GM19193 (cell line): ENCODE results near the gene ATAD3B.

Source experiments
- POLR2A ChIP-seq: IDR thresholded peaks from 4 replicates; pipeline ENCODE4 v1.6.1; 2011; ENCODE audit not compliant: insufficient read depth, insufficient read length; ENCODE audit errors: extremely low read depth

The ATAD3B gene

DNA sequence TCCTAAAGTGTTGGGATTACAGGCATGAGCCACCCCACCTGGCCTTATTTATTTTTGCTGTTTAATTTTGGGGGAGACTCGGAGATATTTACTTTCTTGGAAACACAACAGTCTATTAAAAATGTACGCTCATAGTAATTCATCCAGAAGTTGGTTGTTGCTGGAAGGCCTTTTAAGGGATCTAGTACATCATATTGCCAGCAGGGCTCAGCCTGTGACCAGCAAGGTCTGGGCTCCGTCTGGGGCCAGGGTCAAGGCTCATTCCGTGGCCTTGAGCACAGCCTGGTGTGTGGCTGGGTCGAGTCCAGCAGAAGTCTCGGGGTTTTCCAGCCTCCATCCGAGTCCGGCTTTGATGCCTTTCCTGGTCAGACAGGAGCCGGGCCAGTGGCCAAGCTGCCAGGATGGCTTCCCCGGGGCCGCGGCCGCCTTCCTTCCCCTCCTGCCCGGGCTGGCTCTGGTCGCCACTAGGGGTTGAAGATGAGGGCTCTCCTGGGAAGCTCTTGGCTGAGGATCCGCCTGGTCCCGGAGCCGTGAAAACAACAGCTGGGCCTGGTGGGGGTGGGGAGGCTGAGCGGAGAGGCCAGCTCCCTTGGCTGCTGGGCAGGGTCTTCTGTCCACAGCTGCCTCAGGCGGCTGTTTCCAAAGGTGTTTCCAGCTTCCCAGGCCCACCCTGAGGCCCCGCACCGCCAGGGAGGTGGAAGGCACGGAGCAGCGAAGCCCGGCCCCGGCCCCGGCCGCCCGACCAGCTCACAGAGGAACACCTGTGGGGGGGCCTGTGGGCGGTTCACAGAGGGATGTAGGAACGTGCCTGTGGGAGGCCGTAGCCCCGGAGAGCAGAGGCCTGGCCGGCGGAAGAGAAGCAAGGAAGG, 41.2 kb upstream of the ATAD3B start:
- no peak for TF ChIP-seq POLR2A

DNA sequence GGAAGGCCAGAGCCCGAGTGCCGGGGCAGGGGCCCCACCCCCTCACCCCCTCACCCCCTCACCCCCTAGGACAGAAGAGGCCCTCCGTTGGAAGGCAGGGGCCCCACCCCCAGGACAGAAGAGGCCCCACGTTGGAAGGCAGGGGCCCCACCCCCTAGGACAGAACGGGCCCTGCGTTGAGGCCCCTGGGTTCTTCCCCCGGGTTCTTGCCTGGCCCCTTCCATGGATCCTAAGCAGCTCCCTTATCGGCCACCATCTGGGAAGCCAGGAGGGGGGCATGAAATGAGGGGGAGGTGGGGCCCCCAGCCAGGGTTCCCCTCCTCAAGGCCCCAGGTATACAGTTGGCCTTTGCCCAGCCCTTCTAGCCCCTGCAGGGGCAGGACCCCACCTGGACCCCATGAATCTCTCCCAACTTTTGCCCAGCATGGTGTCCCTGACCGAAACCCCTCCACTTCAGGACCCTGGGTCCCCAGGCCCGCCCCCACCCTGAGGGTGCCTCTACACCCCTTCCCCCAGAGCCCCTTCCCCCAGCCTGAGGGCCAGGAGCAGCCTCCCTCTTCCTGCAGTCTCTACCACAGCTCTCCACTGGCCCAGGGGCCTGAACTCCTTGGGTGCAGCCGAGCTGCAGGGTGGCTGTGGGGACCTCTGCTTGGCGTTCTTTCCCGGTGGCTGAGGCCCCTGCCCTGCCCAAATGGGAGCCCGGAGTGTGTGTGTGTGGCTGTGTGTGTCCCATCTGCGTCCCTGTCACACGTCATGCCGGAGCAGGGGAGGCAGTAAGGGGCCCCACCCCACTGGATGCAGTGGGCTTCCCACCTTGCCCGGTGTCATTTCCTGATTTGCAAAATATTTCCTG, 40.3 kb upstream of the ATAD3B start:
- TF ChIP-seq POLR2A: no peak

DNA sequence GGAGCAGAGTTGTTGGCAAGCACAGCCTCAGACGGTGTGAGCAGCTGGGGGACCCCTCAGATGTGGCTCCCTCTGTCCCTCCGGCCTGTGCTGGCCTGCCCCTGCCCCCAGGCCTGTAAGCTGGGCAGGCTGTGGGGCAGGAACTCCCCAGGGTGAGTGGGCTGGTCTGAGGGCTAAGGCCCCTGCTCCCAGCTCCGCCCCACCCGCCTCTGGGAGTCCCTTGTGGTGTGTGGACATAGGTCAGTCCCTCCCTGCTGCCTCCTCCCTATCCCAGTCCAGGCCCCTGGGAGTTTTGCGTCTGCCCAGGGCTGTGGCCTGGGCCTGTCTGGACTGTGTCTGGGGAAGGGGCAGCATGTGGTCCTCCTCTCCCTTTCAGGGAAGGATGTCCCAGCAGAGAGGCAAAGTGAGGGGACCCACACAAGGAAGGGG, 39.7 kb upstream of the ATAD3B start:
- TF ChIP-seq POLR2A: no peak

DNA sequence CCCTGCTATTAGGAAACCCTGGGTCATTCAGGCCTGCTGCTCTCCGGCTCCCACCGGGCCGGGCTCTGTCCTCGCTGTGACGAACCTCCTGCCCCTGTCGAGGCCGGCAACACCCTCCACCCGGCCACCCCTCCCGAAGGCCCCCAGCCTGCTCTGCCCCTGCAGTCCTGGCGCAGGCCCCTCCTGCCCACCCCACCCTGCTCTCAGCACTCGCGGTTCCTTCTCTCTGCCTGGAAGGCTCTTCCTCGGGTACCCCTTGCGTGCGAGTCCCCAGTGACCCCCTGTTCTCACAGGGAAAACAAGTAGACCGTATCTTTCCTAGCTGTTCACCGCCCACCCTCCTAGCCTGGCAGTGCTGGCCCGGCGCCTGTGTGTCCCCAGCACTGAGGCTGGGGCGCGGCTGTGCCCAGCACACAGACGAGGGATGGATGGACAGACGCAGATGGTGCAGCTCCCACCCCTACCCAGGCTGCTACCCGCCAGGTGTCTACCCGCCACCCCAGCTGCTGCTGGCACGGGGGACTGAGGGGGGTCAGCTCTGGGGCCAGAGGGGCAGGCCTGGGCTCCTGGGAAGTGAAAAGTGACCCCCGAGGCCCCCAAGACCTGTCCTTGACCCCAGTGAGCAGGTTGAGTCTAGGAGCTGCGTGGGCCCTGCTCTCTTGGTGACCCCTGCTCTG, 39.2 kb upstream of the ATAD3B start:
- no peak for TF ChIP-seq POLR2A

DNA sequence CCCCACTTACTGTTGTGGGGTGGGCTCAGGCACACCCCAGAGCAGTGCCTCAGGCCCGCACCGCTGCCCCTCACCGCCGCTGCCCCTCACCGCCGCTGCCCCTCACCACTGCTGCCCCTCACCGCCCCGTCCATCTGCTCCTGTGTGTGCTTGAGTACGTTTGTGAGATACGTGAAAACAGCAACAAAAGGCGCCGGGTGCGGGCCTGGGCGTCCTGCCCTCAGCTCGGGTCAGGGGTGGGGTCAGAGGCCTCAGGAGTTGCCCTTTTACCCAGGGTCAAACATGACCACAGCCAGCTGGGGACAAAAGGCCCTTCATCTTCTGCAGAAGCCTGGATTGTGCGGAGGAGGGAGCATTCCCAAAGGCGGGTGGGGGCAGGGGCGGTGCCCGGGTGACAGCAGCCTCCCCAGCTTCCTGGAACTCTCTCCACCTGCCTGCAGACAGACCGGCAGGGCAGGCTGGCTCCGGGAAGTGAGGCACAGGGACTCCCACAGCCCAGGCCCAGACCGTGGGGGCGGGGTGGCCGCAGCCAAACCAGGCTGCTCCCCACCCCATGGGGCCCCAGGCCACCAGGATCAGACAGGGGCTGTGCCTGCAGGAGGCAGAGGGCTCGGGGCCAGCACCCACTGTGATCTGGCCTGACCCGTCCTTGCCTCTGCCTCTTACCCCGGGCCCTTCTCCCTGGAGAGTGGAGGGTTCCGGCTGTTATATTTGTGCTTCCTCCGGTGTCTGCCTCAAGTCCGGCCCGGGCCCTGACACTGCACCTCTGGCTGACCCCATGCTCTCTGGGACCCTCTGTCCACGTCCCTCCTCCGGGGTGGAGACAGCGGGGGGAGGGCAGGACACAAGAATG, 38.4 kb upstream of the ATAD3B start:
- no peak for TF ChIP-seq POLR2A

DNA sequence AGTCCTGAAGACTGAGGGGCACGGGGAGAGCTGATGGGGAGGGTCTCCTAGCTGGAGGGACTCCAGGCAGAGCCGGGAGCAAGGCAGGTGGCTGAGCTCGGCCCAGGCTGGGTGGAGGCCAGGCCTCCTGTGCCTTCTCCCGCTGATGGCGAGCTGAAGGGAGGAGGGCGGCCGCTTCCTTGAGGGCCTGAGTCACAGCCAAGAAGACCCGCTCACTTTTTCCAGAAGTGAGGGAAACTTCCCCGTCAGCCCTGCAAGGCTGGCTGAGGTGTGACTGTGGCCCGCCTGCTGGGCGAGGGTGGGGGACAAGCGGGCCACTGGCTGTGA, 37.8 kb upstream of the ATAD3B start:
- no peak for TF ChIP-seq POLR2A

DNA sequence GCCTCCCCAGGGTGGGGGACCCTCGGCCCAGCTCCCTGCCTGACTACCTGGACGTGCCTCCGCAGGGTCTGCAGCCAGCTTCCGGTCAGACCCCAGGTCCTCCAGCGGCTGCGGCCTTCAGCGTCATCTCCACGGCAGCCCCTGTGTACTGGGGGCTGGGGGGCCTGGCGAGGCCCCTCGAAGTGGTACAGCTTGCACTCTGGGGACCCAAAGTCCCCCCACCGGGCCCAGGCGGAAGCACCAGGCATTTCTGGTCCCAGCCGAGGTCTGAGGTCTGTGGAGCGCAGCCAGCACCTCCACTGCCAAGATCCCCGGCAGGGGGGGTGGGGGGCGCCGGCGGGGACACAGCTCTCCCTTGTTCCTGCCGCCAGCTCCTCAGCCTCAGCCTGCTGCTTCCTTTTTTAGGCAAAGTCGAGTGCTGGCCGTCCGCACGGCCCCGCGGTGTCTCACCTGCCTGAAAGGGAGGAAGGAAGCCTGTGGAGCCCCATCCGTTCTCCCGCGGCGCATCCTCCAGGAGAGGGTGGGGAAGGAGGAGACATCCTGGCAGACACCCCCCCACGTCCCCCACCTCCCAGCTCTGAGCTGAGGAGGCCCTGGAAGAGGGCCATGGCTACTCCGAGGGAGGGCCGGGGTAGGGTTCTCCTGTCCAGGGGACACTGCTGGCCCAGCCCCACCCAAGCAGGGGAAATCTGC, 37.3 kb upstream of the ATAD3B start:
- no peak for TF ChIP-seq POLR2A

DNA sequence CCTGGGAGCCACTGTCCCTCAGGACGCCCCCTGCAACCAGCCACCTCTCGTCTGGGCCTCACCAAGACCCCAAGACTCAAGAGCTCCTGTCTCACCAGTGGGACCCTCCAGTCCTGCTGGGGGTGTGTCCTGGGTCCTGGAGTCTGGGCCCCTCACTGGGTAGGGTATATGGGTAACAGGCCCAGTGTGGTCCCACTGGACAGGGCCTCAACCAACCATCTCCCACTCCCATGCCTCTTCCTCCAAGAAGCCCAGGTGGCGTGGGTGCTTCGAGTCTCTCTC, 36.8 kb upstream of the ATAD3B start:
- TF ChIP-seq POLR2A: no peak

DNA sequence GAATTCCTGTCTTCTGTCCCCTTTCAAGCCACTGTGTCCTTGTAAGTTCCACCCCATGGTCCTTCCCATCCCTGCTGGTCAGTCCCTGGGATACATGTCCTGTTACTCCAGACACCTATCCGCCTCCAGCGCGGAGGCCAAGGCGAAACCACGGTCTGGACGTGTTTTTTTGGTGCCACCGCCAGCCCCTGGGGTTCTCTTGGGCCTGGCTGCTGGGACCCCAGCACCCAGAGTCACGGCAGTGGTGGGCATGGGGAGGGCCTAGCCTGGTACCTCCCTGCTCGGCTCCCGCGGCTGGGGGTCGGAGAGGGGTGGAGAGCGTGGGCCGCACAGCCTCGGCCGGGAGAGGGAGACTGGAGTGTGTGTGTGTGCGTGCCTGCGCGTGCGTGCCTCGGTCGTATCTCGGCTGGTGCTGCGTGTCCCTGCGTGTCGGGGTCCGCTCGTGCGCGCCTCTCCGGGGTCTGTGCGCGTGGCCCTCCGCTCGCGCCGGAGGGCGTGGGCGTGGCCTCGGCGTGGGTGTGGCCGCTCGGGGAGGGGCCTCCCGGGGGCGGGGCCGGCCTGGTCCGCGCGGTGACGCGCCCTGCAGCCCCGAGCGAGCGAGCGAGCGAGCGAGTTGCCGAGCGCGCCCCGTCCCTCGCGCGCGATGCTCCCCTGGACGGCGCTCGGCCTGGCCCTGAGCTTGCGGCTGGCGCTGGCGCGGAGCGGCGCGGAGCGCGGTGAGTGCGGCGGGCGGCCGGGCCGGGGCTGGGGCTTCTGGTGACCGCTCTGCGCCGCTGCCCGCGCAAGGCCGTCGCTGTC, 36.3 kb upstream of the ATAD3B start, which contains the start of gene VWA1:
TSS of gene VWA1 (plus strand) at position 585 of the 798 bp plus-strand sequence. CDS start at position 644, 59 bp downstream.
- TF ChIP-seq POLR2A: no peak

DNA sequence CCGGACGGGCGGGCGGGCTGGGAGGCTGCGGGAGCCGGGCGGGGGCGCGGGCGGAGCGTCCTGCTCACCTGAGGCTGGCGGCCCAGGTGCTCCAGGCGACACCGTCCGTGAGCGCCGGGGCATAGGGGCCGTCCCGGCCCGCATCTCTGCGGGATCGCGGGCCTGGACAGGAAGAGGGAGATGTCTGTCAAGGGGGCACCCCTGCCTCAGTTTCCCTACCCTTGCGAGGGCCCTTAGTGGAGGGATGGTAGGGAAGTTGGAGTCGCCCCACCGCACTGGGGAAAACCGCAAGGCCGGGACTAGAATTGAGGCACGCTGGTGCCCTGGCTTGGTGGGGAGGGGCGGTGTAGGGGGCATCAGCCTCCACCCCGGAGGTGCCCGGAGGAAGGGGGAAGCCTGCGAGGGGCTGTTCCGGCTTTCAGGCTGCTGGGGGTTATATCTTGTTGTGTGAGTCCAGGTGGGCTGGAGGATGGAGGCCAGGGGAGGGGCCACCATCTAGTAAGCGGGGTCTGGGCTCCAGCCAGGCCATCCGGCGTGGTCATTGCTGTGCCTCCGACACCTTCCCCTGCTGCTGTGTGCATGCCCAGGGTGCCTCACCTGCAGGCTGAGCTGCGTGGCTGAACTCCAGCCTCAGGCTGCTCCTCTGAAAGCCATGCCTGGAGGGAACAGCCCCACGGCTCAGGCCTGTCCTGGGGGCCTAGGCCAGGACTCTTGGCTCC, 35.5 kb upstream of the ATAD3B start:
- no peak for TF ChIP-seq POLR2A

DNA sequence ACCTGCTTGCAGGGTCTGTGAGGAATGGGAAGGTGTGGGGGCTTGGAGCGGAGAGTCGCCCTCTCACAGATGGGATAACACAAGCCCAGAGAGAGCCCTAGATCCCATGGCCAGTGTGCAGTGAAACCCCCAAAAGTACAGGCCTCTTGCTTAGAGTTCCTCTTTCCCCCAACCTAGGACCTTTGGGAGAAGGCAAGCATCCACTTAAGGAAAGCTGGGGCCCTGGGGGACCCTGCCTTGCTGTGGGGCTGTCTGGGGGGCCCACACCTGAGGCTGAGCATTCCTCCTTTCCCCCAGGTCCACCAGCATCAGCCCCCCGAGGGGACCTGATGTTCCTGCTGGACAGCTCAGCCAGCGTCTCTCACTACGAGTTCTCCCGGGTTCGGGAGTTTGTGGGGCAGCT, 34.9 kb upstream of the ATAD3B start:
- TF ChIP-seq POLR2A: no peak

DNA sequence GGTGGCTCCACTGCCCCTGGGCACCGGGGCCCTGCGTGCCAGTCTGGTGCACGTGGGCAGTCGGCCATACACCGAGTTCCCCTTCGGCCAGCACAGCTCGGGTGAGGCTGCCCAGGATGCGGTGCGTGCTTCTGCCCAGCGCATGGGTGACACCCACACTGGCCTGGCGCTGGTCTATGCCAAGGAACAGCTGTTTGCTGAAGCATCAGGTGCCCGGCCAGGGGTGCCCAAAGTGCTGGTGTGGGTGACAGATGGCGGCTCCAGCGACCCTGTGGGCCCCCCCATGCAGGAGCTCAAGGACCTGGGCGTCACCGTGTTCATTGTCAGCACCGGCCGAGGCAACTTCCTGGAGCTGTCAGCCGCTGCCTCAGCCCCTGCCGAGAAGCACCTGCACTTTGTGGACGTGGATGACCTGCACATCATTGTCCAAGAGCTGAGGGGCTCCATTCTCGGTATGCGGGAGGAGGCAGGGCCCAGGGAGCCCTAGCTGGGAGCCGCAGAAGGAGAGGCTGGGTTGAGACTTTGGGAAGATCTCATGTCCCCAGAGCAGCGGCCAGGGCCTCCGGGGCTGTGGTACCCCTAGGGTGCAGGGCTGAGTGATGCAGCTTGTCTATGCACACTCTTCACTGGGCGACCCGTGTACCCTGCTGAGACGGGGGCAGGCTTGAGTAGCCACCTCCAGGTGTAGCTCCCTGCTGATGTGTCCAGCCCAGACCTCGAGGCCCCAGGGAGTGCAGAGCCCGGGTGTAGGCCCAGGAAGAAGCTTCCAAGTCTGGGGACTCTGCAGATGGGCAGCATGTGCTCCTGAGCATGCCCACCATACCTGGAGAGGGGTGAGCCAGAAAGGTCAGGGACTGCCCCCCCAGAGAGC, 34.3 kb upstream of the ATAD3B start:
- TF ChIP-seq POLR2A: no peak
